B cell (primary cell): ENCODE data around the gene BET1L. TPM values are rescaled to one million over a fixed set of nuclear protein-coding genes. Genes with fewer than 3 reads are reported as not detected.
A peak's percentile ranks its signal among the peaks of the same experiment; 100 is the strongest.

ENCODE experiments used
- ATAC-seq: fragments of 200-7000 bp; cut with Tn5 transposase; one replicate; pipeline ENCODE4 v1.10.0; 2021; ENCODE audit warnings: low read depth, mild to moderate bottlenecking, moderate number of reproducible peaks, moderate library complexity
- CTCF ChIA-PET: fragments of 350-600 bp; sonication (Branson Sonifier 250); formaldehyde crosslinking; loops from one replicate; lab custom pipeline; 2021; ENCODE audit warnings: antibody characterized with exemption, inconsistent platforms; lab: Charles Lee
- POLR2A ChIA-PET: fragments of 350-600 bp; sonication (Branson Sonifier 250); formaldehyde crosslinking; loops from one replicate; lab custom pipeline; 2021; ENCODE audit warnings: antibody characterized with exemption; lab: Charles Lee
- DNase-seq: peaks from one replicate; pipeline ENCODE4 v3.0.0; 2013
- H2AFZ ChIP-seq: 2 replicates; pipeline ENCODE4 v1.6.1; 2012; ENCODE audit warnings: mild to moderate bottlenecking, low read depth, low read length; ENCODE audit not compliant: insufficient read depth, poor library complexity, severe bottlenecking
- H3K27ac ChIP-seq, 2 donors: 1 replicate in 1 of 2; 2 replicates in 1 of 2; pipeline ENCODE4 v1.5.1; 2012 to 2013; ENCODE audit warnings: low read length in 2 of 2, mild to moderate bottlenecking in 2 of 2, moderate library complexity in 1 of 2
- H3K27me3 ChIP-seq, 4 experiments: fragments of 200-600 bp in 1 of 4; sonication (generic) in 1 of 4; replicated peaks in 1 of 4; 1 replicate in 2 of 4; 2 replicates in 2 of 4; pipeline versions ENCODE4 v1.6.1 to v1.7.0; 2013 to 2016; ENCODE audit warnings: low read length in 3 of 4, mild to moderate bottlenecking in 2 of 4, mixed read lengths in 1 of 4, moderate library complexity in 1 of 4; ENCODE audit not compliant: insufficient read depth in 4 of 4, control insufficient read depth in 3 of 4; ENCODE audit errors: control extremely low read depth in 1 of 4
- H3K36me3 ChIP-seq, 2 experiments: replicated peaks in 1 of 2; 1 replicate in 1 of 2; 2 replicates in 1 of 2; pipeline versions ENCODE4 v1.6.1 to v1.7.1; 2013; ENCODE audit warnings: low read length in 1 of 2; ENCODE audit not compliant: insufficient read depth in 2 of 2, control insufficient read depth in 1 of 2; ENCODE audit errors: control extremely low read depth in 1 of 2, extremely low read depth in 1 of 2
- H3K4me1 ChIP-seq, 2 donors: fragments of 200-600 bp in 1 of 2; sonication (generic) in 1 of 2; 1 replicate in 1 of 2; 2 replicates in 1 of 2; pipeline versions ENCODE4 v1.5.1 to v1.6.1; 2013 to 2017; ENCODE audit warnings: low read length in 2 of 2; ENCODE audit not compliant: control insufficient read depth in 2 of 2, insufficient read depth in 2 of 2
- H3K4me2 ChIP-seq: replicated peaks from 2 replicates; pipeline ENCODE3; 2012; ENCODE audit warnings: mild to moderate bottlenecking, low read depth, low read length; ENCODE audit not compliant: poor library complexity, severe bottlenecking
- H3K4me3 ChIP-seq, 5 experiments: fragments of 200-600 bp in 1 of 5; sonication (generic) in 1 of 5; 1 replicate in 3 of 5; 2 replicates in 2 of 5; pipeline versions ENCODE4 v1.5.1 to v1.7.0; 2011 to 2016; ENCODE audit warnings: low read length in 4 of 5, mild to moderate bottlenecking in 4 of 5, low read depth in 2 of 5, control low read depth in 1 of 5, moderate library complexity in 1 of 5; ENCODE audit not compliant: insufficient read depth in 1 of 5; ENCODE audit errors: control extremely low read depth in 1 of 5, extremely low read depth in 1 of 5
- H3K79me2 ChIP-seq: fragments of 200-600 bp; sonication (generic); one replicate; pipeline ENCODE4 v1.6.0; 2016; ENCODE audit warnings: low read length; ENCODE audit not compliant: control insufficient read depth, insufficient read depth
- H3K9ac ChIP-seq: fragments of 200-600 bp; sonication (generic); 2 replicates; pipeline ENCODE4 v1.6.1; 2017; ENCODE audit warnings: mild to moderate bottlenecking, low read length, moderate library complexity
- H3K9me3 ChIP-seq, 3 donors: one replicate each; pipeline versions ENCODE4 v1.6.1 to v1.7.1; 2013; ENCODE audit warnings: low read length in 2 of 3; ENCODE audit not compliant: control insufficient read depth in 2 of 3, insufficient read depth in 1 of 3; ENCODE audit errors: control extremely low read depth in 1 of 3
- H4K20me1 ChIP-seq: 2 replicates; pipeline ENCODE4 v1.6.0; 2012; ENCODE audit warnings: mild to moderate bottlenecking, low read length; ENCODE audit not compliant: insufficient read depth, control insufficient read depth, poor library complexity, severe bottlenecking
- H3K27ac Mint-ChIP-seq: one replicate; pipeline ENCODE4 v1.8.0; 2021; ENCODE audit warnings: mixed read lengths
- H3K27me3 Mint-ChIP-seq: one replicate; pipeline ENCODE4 v1.8.0; 2021; ENCODE audit warnings: mixed read lengths
- H3K4me1 Mint-ChIP-seq: one replicate; pipeline ENCODE4 v1.8.0; 2021; ENCODE audit warnings: mixed read lengths
- H3K4me3 Mint-ChIP-seq: one replicate; pipeline ENCODE4 v1.8.0; 2021; ENCODE audit warnings: mixed read lengths
- H3K9me3 Mint-ChIP-seq: one replicate; pipeline ENCODE4 v1.8.0; 2022; ENCODE audit warnings: mixed read lengths; ENCODE audit not compliant: insufficient read depth
- EZH2 ChIP-seq: IDR thresholded peaks from 2 replicates; pipeline ENCODE4 v1.6.1; 2012; ENCODE audit warnings: borderline replicate concordance, low read depth, mild to moderate bottlenecking, moderate library complexity, low read length; ENCODE audit not compliant: insufficient read depth, poor library complexity, severe bottlenecking
- WGBS: methylation state at CpG from one replicate; pipeline ENCODE4 v1.1.5; 2013; ENCODE audit warnings: missing lambda C conversion rate; ENCODE audit not compliant: insufficient coverage; 5-methylcytosine and 5-hydroxymethylcytosine counted together
- intact Hi-C: fragments of 100-400 bp; cut with micrococcal nuclease; formaldehyde crosslinking; loops from one replicate; pipeline ENCODE4 v1.10.0; 2022
- polyA minus RNA-seq: library from RNA; depleted of rRNA, polyadenylated mRNA; stranded (reverse); fragments of >200 nt; gene quantifications from 2 replicates; pipeline ENCODE4 v1.2.3, GENCODE V29; 2012
- polyA plus RNA-seq: library from polyadenylated mRNA; depleted of rRNA; stranded (reverse); fragments of >200 nt; gene quantifications from 2 replicates; pipeline ENCODE4 v1.2.3, GENCODE V29; 2012
- total RNA-seq, 2 donors: library from RNA; stranded (reverse); fragments of 120-200 nt in 1 of 2; gene quantifications; 1 replicate in 1 of 2; 2 replicates in 1 of 2; pipeline versions ENCODE4 v1.2.3 to v1.2.4, GENCODE V29; 2013 to 2022
- TF ChIP-seq, protein P1 (sequence below): fragments of 200-600 bp; IDR thresholded peaks from one replicate; pipeline ENCODE4 v1.8.0; 2022; ENCODE audit warnings: antibody characterized with exemption, mild to moderate bottlenecking

The BET1L gene, protein sequence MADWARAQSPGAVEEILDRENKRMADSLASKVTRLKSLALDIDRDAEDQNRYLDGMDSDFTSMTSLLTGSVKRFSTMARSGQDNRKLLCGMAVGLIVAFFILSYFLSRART
- 69.1 and 72.2 TPM in 2 replicates for total RNA-seq
- 19.0 TPM for total RNA-seq (2013)
- polyA plus RNA-seq: 43.9 and 49.3 TPM in 2 replicates
- polyA minus RNA-seq: 27.1 and 36.2 TPM in 2 replicates

DNA sequence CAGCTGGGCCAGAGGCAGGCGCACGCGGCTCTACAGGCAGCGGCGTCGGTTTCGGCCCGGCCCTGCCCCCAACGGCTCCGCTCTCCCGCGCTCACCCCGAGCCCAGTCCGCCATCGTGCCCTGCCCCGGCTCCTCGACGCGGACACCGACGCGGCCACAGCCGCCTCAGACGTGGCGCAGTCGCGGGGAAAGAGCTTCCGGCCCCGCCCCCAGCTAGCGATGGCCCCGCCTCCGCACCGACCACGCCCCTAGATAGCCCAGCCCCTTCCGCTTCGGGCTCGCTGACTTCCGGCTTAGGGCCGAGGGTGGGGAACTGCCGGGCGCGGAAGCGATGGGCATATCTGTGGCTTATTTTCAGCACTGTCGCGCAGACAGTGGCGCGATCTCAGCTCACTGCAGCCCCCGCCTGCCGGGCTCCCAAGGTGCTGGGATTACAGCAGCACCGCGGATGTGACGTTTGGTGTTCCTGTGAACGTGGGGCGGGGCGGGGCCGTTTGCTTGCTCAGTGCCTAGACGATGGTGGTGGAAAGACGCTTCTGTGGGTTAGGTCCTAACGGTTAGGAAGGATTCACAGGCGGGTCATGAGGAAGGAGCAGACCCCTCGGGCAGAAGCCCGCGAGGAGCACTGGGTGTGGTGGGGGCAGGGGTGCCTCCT lies at the start of gene BET1L, which contains the start of gene RIC8A:
Gene BET1L (minus strand): TSS at position 192 of the 655 bp plus-strand sequence. CDS start 78 bp downstream, at position 114.
Gene RIC8A (plus strand): TSS at position 501 of the 655 bp plus-strand sequence. CDS start 1,147 bp downstream, outside the sequence.
- Histone ChIP-seq H4K20me1 (peaks cover 79% of the 10 kb centered on the region), H2AFZ (peak within 1 kb of the TSS; percentile 69), H3K4me2 (peak within 1 kb of the TSS; percentile 98), H3K9me3 (no peaks in the 10 kb centered on the region), H3K36me3 (peaks cover 0 to 55% of the 10 kb centered on the region in 2 experiments), H3K4me3 (peak within 1 kb of the TSS; percentile 87 to 98 (median 91)), H3K9ac (peak within 1 kb of the TSS; percentile 93), H3K27me3 (no peaks in the 10 kb centered on the region), H3K4me1 (peaks cover 26 to 43% of the 10 kb centered on the region in 2 donors), H3K27ac (peak within 1 kb of the TSS; percentile 96 to 98), H3K79me2 (peaks cover 72% of the 10 kb centered on the region)
- intact Hi-C loops: loop anchor here (1.0 to 5.0 kb wide), 7 partner anchors 29 to 590 kb away; partner anchors contain the start of genes HRAS, LRRC56, PSMD13 and SIRT3
- H3K4me1 Mint-ChIP-seq: peaks cover 53% of the 10 kb centered on the region
- POLR2A ChIA-PET: interaction anchor here (0.5 to 3.2 kb wide), 20 partner anchors 10 to 1176 kb away, joined by 3 to 25 read pairs (median 4); partner anchors contain the start of genes LRRC56, PGGHG, PNPLA2 and PSMD13
- peak within 1 kb of the TSS; percentile 98 for H3K4me3 Mint-ChIP-seq
- H3K27ac Mint-ChIP-seq: peak within 1 kb of the TSS; percentile 100
- no peaks in the 10 kb centered on the region for H3K27me3 Mint-ChIP-seq
- DNase-seq: peak; percentile 99
- ATAC-seq: peak; percentile 79
- no peaks in the 10 kb centered on the region for H3K9me3 Mint-ChIP-seq
- CTCF ChIA-PET: interaction anchor here (0.5 to 4.0 kb wide), 13 partner anchors 30 to 424 kb away, joined by 3 to 33 read pairs (median 4); partner anchors contain the start of gene PTDSS2
- WGBS: under 1% methylated on average over 62 of the region's 63 CpGs
- TF ChIP-seq, protein P1, sequence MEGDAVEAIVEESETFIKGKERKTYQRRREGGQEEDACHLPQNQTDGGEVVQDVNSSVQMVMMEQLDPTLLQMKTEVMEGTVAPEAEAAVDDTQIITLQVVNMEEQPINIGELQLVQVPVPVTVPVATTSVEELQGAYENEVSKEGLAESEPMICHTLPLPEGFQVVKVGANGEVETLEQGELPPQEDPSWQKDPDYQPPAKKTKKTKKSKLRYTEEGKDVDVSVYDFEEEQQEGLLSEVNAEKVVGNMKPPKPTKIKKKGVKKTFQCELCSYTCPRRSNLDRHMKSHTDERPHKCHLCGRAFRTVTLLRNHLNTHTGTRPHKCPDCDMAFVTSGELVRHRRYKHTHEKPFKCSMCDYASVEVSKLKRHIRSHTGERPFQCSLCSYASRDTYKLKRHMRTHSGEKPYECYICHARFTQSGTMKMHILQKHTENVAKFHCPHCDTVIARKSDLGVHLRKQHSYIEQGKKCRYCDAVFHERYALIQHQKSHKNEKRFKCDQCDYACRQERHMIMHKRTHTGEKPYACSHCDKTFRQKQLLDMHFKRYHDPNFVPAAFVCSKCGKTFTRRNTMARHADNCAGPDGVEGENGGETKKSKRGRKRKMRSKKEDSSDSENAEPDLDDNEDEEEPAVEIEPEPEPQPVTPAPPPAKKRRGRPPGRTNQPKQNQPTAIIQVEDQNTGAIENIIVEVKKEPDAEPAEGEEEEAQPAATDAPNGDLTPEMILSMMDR: no peak
- no peak for TF ChIP-seq EZH2
